Neural progenitor cell (in vitro differentiated cells): ENCODE data around the gene CTNNA3.

Experiments
- EZH2 ChIP-seq: fragments of 200-600 bp; sonication (generic); IDR thresholded peaks from 2 replicates; pipeline ENCODE4 v1.6.1; 2017; ENCODE audit warnings: antibody characterized with exemption, mild to moderate bottlenecking, moderate library complexity
- EZH2phosphoT487 ChIP-seq: fragments of 200-600 bp; sonication (generic); IDR thresholded peaks from 2 replicates; pipeline ENCODE4 v1.6.1; 2017; ENCODE audit warnings: antibody characterized with exemption
- TF ChIP-seq, protein P1 (sequence below): fragments of 200-600 bp; sonication (generic); IDR thresholded peaks from 2 replicates; pipeline ENCODE4 v1.5.1; 2017; ENCODE audit warnings: antibody characterized with exemption, mild to moderate bottlenecking

GRCh38 chr10:66805612-66806011 is 890.4 kb downstream of the CTNNA3 start:
- TF ChIP-seq EZH2 = no peak
- TF ChIP-seq, protein P1, sequence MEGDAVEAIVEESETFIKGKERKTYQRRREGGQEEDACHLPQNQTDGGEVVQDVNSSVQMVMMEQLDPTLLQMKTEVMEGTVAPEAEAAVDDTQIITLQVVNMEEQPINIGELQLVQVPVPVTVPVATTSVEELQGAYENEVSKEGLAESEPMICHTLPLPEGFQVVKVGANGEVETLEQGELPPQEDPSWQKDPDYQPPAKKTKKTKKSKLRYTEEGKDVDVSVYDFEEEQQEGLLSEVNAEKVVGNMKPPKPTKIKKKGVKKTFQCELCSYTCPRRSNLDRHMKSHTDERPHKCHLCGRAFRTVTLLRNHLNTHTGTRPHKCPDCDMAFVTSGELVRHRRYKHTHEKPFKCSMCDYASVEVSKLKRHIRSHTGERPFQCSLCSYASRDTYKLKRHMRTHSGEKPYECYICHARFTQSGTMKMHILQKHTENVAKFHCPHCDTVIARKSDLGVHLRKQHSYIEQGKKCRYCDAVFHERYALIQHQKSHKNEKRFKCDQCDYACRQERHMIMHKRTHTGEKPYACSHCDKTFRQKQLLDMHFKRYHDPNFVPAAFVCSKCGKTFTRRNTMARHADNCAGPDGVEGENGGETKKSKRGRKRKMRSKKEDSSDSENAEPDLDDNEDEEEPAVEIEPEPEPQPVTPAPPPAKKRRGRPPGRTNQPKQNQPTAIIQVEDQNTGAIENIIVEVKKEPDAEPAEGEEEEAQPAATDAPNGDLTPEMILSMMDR = no peak
- TF ChIP-seq EZH2phosphoT487 = no peak
